ENCODE data around the gene KCNG2. TPM values are rescaled to one million over a fixed set of nuclear protein-coding genes. Genes with fewer than 3 reads are reported as not detected.
"Not testable (repeated sequence)": the region's sequence is repeated elsewhere in the genome, so short reads cannot be mapped to it uniquely, and the experiment has no call there.

The KCNG2 gene
- polyA plus RNA-seq, 4 donors, result 0.14 to 0.40 (median 0.28) TPM

DNA sequence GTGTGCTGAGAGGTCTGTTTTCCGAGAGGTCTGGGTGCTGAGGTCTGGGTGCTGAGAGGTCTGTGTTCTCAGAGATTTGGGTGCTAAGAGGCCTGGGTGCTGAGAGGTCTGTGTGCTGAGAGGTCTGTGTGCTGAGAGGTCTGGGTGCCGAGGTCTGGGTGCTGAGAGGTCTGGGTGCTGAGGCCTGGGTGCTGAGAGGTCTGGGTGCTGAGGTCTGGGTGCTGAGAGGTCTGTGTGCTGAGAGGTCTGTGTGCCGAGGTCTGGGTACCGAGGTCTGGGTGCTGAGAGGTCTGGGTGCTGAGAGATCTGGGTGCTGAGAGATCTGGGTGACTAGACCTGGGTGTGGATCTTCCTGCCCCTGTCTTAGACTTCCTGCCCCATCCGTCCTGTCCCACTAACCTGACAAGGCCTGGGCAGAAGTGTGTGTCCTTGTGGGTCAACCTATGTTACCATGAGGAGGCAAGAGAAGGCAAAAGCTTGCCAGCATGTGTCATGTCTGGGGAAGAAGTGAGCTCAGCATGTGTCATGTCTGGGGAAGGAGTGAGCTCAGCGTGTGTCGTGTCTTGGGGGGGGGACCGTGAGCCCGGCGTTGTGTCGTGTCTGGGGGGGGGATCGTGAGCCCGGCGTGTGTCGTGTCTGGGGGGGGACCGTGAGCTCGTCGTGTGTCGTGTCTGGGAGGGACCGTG lies 69.3 kb downstream of the KCNG2 start:
- DNase-seq (ENCODE audit: low read depth in 4 of 4, low spot score in 3 of 4), result no peak

DNA sequence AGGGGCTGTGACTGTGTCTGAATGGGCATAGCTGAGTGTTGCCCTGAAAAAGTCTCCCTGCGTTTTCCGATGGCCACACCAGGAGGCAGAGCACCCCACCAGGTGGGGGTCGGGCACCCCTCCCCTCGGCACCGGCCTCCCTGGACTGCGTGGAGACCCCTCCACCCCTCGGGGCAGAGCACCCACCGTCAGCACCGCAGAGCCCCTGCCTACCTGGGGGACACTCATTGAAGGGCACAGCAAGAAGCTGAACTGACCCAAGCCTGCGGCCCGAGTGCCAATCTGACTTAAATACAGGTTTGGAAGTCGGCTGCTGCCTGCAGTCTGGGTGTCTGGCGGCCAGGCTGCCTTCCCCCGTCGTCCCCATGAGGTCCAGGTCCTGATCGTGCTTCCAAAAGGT lies 69.9 kb downstream of the KCNG2 start:
- no peak for DNase-seq (ENCODE audit: low read depth in 4 of 4, low spot score in 3 of 4)

DNA sequence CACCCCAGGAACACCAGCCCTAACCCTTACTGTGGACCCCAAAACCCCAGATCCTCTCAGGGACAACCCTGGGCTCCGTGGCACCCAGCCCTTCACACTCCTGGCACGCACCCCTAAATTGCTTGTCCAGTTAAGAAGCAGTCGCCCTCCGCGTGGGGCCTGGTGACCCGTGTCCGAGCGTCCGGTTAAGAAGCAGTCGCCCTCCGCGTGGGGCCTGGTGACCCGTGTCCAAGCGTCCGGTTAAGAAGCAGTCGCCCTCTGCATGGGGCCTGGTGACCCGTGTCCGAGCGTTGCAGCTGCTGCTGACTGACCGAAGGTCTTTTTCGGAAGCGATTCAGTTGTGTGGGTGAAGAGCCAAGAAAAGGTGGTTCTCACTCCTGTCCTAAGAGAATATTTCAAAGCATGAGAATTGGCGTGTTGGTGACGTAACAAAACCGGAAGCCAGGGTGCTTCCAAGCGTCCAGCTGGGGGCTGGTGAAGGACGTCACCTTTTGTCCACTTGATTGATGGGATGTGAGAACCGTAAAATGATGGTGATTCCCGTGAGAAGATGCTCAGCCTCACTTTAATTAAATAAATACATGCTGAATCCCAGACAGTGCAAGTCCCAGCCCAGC lies 70.5 kb downstream of the KCNG2 start:
- no peak for DNase-seq (ENCODE audit: low read depth in 4 of 4, low spot score in 3 of 4)

DNA sequence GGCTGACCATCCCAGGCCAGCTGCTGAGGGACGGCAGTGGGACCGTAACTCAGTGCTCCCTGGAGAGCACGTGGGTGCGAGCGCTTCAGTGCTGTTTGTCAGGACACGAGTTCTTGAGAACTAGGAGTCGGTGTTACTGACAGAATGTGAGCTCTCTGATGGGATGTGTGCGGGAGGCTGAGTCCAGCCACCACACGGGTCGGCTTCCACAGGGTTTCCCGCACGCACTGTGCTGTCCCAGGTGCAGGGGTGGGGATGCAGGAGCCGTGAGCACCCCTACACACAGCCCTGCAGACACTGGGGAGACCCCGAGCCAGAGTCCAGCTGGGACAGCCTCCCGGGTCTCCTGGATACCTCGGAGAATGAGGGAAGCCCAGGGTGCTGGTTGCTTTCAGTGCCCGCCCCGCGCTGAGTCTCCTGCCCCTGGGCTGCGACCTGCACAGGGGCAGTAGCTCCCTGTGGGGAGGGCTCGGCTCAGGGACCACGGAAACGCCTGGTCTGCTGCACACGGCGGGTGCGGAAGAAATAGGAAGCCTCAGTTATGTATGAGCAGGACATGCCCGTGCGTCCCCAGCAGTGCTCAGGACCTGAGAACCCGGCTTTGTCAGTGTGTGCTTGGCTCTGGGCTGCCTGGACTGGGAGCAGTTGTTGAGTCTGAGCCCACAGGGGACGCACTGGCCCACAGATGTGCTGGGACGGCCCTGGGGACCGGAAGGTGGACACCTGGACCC lies 71.2 kb downstream of the KCNG2 start:
- no peak for DNase-seq (ENCODE audit: low read depth in 4 of 4, low spot score in 3 of 4)

DNA sequence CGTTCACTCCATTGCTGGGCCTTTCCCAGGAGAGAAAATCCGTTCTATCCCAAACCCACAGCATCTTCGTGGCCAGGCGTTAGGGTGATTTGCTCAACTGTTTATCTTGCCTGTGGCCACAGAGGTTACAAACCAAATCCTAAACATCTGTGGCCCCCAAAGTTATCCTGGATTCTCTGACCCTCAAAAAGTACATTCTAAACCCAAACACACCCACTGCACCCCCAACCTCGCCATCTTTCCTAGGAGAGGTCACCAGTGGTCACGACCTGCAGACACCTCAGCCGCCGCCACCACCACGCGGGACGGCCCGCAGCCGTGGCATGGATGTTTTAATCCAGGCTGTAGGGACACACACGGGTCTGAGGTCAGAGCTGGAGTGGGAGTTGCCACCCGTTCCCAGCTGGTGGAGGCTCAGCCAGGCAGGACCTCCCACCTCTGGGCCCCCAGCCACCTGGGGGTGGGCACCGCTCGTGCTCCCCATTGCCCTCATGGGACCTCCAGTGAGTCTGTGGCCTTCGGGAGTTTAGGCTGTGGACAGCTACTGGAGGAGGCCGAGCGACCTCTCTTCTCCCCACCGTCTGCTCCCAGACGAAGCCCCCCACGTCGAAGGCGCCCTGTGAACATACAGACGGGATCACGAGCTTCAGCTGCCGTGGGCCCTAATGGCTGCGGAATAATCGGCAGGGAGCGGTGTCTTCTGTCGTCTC lies 72.0 kb downstream of the KCNG2 start:
- DNase-seq (ENCODE audit: low read depth in 4 of 4, low spot score in 3 of 4), result no peak

DNA sequence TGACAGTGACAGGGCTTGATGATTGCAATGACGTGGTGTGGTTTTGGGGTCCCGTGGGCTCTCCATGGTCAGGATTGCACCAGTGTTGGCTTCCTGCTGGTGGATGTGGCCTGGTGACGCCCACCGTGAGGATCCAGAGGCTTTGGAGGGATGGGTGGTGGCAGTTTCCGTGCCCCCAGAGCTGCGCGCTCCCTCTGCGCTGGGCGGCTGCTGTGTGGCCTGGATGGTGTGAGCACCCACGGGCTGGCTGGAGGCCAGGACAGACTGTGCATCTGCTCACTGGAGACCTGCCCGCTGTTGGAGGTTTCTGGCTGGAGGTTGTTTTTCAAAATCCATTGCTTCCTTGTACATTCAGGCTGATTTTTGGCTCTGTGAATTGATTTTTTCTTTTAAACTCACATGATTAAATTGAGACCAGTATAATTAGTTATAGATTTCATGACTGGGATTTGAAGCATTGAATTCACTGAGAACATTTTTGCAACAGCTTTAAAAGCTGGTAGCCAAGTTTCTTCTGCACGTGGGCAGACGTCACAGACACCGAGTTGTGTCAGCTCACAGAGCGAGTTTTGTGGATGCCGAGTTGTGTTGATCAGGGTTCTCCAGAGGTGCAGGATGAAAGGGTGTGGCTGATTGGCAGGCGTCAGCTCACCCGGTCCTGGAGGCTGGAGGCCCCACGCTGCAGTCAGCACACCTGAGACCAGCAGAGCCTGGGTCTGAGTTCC lies 72.7 kb downstream of the KCNG2 start:
- DNase-seq (ENCODE audit: low read depth in 4 of 4, low spot score in 3 of 4), result no peak

DNA sequence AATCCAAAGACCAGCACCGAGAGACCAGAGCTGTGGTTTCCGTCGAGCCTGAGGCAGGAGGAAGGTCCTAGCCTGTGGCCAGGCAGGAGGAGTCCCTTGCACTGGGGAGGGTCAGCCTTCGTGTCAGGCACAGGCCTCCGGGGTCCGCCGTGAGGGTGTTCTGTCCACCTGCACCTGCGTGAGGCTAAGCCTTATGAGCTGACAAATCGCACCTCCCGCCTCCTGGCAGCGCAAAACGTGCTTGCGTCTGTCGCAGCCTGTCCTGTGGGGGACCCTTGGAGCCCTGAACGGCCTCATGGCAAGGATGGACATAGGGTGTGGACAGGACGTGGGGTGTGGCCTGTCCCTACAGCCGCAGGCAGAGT lies 73.3 kb downstream of the KCNG2 start:
- no peak for DNase-seq (ENCODE audit: low read depth in 4 of 4, low spot score in 3 of 4)

DNA sequence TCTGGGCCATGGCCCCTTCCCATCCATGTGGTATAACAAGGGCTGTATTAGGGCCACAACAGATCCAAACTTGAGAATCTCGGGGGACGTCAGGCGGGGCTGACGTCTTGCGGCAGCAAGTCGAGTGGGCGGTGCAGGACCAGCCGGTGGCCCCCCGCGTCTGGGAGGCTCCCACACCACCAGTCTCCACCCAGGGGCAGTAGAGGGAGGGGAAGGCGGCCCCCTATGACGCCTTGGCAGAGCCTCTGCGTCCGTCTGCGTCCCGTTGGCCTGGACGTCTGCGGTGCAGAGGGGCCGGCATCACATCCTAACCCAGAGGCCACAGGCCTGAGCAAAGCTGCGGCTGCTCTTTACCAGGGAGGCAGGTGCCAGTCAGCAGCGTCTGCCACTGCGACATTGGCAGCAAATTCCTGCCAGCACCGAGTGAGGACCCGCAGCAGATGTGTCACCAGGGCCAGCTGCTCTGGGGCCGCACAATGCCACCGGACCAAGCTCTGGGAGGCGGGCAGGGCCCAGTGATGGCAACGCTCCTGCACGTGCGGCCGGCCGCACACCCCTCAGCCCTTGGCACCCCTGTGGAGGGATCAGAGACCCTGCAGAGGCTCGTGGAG lies 73.8 kb downstream of the KCNG2 start:
- no peak for DNase-seq (ENCODE audit: low read depth in 4 of 4, low spot score in 3 of 4)

DNA sequence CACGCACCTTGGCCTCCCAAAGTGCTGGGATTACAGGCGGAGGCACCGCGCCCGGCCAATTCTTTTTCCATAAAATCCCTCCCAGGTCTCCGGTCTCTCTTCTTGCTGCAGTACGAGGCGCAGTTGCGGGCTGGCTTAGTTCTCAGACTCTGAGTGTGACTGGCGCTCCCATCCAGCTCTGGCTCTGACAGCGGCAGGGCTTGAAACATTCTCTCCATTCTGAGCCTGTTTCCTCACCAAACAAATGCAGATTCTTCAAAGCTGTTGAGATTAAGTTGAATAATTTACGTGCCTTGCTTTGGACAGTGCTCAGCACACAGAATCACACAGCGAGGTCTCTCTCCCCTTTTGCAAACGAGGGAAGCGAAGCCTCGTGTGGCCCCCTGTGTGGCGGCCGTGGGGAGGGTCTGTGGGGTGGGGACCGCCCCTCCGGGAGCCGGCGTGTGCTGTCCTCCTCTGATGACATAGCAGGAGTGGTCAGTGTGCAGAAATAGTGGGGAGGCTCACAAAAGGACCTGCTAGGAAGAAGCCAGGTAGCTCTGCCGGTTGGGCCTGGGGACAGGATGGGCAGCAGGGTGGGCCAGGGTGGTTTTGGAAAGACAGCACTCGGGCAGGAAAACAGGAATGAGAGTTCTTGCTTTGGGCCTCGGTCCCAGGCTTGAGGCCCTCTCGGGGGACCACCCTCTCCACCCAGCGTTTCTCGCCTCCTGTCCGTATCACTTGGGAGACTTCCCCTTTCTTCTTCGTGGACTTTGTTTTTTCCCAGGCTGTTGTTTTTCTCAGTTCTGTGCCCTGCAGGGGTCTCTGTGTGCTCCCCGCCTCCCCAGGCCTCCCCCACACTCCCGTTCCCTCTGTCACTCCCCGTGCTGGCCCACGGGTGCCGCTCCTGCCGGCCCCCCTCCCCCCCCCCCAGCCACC lies 75.0 kb downstream of the KCNG2 start:
- DNase-seq (ENCODE audit: low read depth in 4 of 4, low spot score in 3 of 4), result no peak

DNA sequence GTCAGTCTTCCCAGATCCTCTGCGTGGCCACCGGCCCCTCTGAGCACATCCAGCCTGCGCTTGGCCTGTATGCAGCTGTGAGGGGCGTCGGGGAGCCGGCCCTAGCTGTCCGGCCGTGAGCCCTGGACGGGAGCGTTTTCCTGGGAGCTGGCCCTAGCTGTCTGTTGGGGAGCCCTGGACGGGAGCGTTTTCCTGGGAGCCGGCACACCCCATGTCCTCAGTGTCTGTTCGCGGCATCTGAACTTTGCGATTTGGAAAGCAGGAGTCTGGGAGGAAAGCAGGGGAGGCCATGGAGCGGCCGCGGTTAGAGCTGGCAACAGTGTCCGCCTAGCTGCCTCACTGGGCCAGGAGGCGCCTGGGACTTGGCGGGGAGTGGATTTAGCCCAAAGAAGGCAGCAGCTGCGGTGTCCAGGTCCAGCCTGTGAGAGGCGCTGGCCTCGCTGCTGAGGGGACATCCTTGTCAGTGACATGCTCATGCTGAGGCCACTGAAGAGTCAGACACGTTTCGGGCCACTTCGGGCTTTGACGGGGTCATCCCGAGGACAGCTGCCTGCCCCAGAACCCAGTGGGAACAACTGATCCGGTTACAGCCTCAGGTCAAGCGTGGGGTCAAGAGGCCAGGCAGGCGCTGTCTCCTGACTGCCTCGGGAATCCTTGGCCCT lies 75.8 kb downstream of the KCNG2 start:
- DNase-seq (ENCODE audit: low read depth in 4 of 4, low spot score in 3 of 4), result no peak

DNA sequence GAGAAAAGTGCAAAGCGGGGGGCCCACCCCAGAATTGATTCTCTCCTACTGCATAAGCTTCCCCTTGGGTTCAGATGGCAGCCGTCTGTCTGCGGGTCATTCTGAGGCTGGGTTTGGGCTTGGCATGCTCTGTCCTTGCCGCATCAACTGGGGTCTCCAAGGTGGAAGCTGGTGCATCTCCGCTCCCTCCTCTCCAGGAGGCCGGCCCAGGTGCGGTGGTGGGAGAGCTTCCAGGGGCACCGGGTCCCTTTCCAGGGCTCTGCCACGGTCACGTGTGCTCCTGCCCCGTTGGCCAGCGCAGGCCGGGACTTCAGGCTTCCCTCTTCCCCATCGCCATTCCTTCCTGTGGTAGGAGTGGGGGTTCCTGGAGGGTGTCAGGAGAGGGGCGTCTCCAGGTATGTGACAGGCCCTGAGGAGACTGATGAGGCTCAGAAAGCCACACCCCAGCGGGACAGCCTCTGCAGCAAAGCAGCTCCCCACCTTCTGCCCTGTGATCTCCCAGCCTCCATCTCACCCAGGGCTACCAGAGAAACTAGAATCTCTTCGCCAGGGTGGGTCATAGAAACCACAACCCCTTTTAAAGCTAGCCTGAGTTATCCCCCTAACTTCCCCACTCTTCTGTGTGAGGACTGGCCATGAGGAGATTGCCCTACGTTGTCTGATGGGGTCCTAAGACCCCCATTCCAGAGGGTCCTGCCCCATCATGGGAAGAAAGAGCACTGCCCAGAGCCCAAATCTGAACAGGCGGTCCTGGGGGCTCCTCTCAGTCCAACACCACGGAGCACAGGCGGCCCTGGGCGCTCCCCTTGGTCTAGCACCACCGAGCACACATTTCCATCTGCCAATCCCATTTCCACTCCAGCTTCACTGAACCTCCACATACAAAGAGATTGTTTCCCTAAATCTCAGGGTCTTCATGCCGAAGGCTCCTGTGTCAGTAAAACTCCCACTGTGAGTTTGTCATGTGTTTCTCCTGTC lies 77.1 kb downstream of the KCNG2 start:
- no peak for DNase-seq (ENCODE audit: low read depth in 4 of 4, low spot score in 3 of 4)

DNA sequence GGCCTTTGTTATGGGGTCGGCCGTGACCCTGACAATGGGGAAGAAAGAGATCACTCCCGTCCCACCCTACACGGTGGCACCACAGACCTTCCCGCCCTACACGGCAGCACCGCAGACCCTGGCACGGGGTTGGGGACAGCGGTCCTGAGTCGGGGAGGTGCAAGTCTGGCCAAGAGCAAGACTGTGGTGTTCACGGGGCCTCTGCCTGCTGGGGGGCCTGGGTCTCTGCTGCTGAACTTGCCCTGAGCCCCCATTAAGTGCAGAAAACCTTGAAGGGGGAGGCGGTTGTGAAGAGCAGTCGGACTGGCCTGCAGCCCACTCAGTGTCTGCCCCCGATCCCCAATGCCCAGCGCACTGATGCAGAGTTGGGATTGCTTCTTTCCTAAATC lies 77.8 kb downstream of the KCNG2 start:
- no peak for DNase-seq (ENCODE audit: low read depth in 4 of 4, low spot score in 3 of 4)

DNA sequence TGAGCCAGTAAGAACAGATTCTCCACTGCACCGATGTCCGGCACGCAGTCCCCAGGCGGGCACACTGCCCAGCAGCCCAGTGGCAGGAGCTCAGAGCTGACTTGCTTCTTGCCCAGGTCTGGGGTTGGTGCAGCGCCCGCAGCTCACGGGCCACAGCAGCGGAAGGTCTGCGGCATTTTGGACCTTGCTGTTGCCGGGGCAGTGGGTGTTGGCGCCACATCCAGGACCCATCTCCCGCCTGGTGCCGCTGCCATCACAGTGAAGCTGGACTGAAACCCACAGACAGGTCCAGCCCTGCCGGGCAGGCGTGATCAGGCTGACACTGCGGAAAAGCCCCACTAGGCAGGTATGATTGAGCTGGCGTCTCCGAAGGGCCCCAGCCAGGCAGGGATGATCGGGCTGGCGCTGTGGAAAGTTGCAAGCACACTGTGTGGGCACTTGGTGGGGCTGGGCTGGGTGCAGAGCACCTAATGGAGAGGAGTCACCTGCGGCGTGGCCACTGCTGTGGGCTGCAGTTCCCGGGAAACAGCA lies 78.3 kb downstream of the KCNG2 start:
- DNase-seq (ENCODE audit: low read depth in 4 of 4, low spot score in 3 of 4), result no peak

DNA sequence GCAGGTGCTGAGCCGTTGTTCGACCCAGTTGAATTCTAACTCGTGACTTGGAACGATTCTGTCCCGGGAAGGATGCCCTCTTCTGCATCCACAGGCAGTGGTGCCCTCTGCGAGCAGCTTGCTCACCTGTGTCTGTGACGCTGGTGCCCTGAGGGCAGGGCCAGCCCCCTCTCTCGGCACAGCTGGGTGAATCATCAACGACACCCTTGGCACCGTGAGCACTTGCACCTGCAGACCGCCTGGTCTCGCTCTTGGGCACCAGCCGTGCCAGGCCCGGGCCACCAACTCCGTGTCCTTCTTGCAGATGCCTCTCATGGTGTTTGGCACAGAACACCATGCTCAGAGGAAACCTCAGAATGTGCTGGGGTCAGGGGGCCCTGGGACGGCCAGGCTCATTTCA lies 78.8 kb downstream of the KCNG2 start:
- no peak for DNase-seq (ENCODE audit: low read depth in 4 of 4, low spot score in 3 of 4)

DNA sequence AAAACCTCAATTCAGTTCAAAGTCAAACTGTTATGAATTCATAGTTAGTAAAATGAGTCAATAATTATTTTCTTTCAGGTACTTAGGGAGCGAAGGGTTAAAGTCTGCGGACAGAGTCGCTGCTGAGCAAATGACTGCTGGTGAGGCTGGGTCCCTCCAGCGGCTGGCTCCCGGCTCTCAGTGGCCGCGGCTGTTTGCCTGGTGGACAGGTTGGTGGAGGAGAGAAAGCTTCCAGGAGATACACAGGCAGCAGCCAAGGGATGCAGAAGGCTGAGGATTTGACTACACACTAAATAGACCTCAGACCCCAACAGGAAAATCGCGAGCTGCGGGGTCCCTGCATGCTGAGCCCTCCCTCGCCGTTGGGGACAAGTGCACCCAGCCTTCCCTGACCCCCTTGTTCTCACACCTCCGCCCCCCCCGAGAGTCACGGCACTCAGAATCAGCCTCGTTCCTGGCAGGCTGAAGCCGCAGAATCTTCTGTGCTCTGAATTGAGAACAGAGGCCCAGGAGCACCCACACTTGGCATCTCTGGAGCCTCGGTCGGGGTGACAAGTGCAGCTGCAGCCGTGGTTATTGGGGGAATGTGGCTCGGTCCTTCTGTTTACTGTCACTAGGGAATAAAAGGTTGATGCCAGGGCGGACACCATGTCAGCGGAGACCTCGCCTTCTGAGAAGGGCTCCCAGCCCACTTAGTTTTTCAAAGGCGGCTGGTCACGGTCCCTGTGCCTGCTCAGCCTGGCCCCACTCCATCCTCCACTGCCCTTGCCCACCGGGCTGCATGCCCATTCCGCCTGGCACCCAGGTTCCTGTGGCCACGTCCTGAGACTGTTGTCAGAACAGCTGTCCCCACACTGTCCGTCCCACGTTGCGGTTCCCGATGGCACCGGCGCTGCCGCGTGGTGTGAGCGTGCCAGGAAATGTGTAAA lies 79.7 kb downstream of the KCNG2 start:
- DNase-seq (ENCODE audit: low read depth in 4 of 4, low spot score in 3 of 4), result no peak

DNA sequence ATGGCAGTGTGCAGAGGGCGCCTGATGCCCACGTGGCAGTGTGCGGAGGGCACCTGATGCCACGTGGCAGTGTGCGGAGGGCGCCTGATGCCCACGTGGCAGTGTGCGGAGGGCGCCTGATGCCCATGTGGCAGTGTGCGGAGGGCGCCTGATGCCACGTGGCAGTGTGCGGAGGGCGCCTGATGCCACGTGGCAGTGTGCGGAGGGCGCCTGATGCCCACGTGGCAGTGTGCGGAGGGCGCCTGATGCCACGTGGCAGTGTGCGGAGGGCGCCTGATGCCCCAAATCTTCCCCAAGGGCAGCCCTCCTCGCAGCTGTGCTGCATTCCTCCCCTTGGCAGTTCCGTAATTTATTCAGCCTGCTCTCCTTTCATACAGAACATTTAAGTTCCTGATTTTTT lies 80.5 kb downstream of the KCNG2 start:
- not testable (repeated sequence) for DNase-seq (ENCODE audit: low read depth in 4 of 4, low spot score in 3 of 4)

Data from left renal pelvis (tissue), 4 donors.